SK-N-SH (cell line): ENCODE data around the gene DLGAP3. TPM values are rescaled to one million over a fixed set of nuclear protein-coding genes. Genes with fewer than 3 reads are reported as not detected.
A peak's percentile ranks its signal among the peaks of the same experiment; 100 is the strongest.

Experiments
- CTCF ChIA-PET: fragments of 300-600, 350-600 bp; formaldehyde crosslinking; extraction: SDS; loops from one replicate; lab custom pipeline; 2021; lab: Yijun Ruan, JAX
- POLR2A ChIA-PET: fragments of 350-600 bp; sonication (Branson Sonifier 250); formaldehyde crosslinking; extraction: SDS; loops from one replicate; lab custom pipeline; 2020; ENCODE audit warnings: antibody characterized with exemption, inconsistent platforms; lab: Yijun Ruan, JAX
- DNase-seq: peaks from one replicate; pipeline ENCODE4 v3.0.0; 2012
- H2AFZ ChIP-seq: fragments of 200-600 bp; sonication (generic); 2 replicates; pipeline ENCODE4 v1.8.1; 2016; ENCODE audit warnings: antibody characterized with exemption, mild to moderate bottlenecking, low read depth
- H3F3A ChIP-seq: fragments of 200-600 bp; sonication (generic); replicated peaks from 2 replicates; pipeline ENCODE3; 2016; ENCODE audit warnings: antibody characterized with exemption, mild to moderate bottlenecking; ENCODE audit not compliant: insufficient read depth
- H3K27ac ChIP-seq, 2 experiments: fragments of 200-500 bp in 1 of 2; fragments of 200-600 bp in 1 of 2; sonication (Bioruptor generic) in 1 of 2; sonication (generic), shearing (Covaris generic) in 1 of 2; 2 replicates each; pipeline versions ENCODE4 v1.5.1 to v1.6.1; 2014 to 2016; ENCODE audit warnings: low read depth in 2 of 2, inconsistent platforms in 1 of 2, low read length in 1 of 2, mild to moderate bottlenecking in 1 of 2, mixed read lengths in 1 of 2
- H3K27me3 ChIP-seq: fragments of 200-600 bp; sonication (generic), shearing (Covaris generic); 2 replicates; pipeline ENCODE4 v1.6.1; 2016; ENCODE audit warnings: mixed run types; ENCODE audit not compliant: insufficient read depth
- H3K36me3 ChIP-seq, 2 experiments: fragments of 200-500 bp in 1 of 2; fragments of 200-600 bp in 1 of 2; sonication (Bioruptor generic) in 1 of 2; sonication (generic) in 1 of 2; replicated peaks in 1 of 2; 2 replicates each; pipeline versions ENCODE3 to v1.5.1; 2014 to 2016; ENCODE audit warnings: low read length in 1 of 2, mild to moderate bottlenecking in 1 of 2; ENCODE audit not compliant: insufficient read depth in 2 of 2, control insufficient read depth in 1 of 2
- H3K4me1 ChIP-seq, 2 experiments: fragments of 200-500 bp in 1 of 2; fragments of 200-600 bp in 1 of 2; sonication (Bioruptor generic) in 1 of 2; sonication (generic), shearing (Covaris generic) in 1 of 2; 2 replicates each; pipeline versions ENCODE4 v1.5.1 to v1.6.1; 2014 to 2016; ENCODE audit warnings: low read depth in 1 of 2, low read length in 1 of 2, mixed run types in 1 of 2; ENCODE audit not compliant: insufficient read depth in 2 of 2, control insufficient read depth in 1 of 2
- H3K4me2 ChIP-seq: fragments of 200-600 bp; sonication (generic), shearing (Covaris generic); 2 replicates; pipeline ENCODE4 v1.6.1; 2017; ENCODE audit warnings: mixed run types
- H3K4me3 ChIP-seq, 2 experiments: fragments of 200-500 bp in 1 of 2; fragments of 200-600 bp in 1 of 2; sonication (Bioruptor generic) in 1 of 2; sonication (generic), shearing (Covaris generic) in 1 of 2; 2 replicates each; pipeline versions ENCODE4 v1.5.1 to v1.8.1; 2014 to 2016; ENCODE audit warnings: low read depth in 2 of 2, inconsistent platforms in 1 of 2, low read length in 1 of 2, mild to moderate bottlenecking in 1 of 2, mixed read lengths in 1 of 2, moderate library complexity in 1 of 2
- H3K79me2 ChIP-seq: fragments of 200-600 bp; sonication (generic); 2 replicates; pipeline ENCODE4 v1.8.1; 2017; ENCODE audit warnings: mild to moderate bottlenecking; ENCODE audit not compliant: insufficient read depth
- H3K9ac ChIP-seq: fragments of 200-600 bp; sonication (generic); 2 replicates; pipeline ENCODE4 v1.6.1; 2017; ENCODE audit warnings: mixed run types
- H3K9me2 ChIP-seq: fragments of 200-600 bp; sonication (generic); 2 replicates; pipeline ENCODE4 v1.6.1; 2017; ENCODE audit warnings: mixed run types
- H3K9me3 ChIP-seq: fragments of 200-600 bp; sonication (generic); 2 replicates; pipeline ENCODE4 v1.6.1; 2017; ENCODE audit warnings: mixed run types, mild to moderate bottlenecking, moderate library complexity
- H4K20me1 ChIP-seq: fragments of 200-600 bp; sonication (generic); 2 replicates; pipeline ENCODE4 v1.6.1; 2017; ENCODE audit warnings: mild to moderate bottlenecking, mixed run types; ENCODE audit not compliant: insufficient read depth
- EP300 ChIP-seq, 2 experiments: IDR thresholded peaks; 2 replicates each; pipeline versions ENCODE4 v1.4.0 to v1.6.1; 2012; ENCODE audit warnings: borderline replicate concordance in 1 of 2, low read depth in 1 of 2, low read length in 1 of 2
- GABPA ChIP-seq: IDR thresholded peaks from 2 replicates; pipeline ENCODE4 v1.4.0; 2012; ENCODE audit warnings: low read depth, mild to moderate bottlenecking
- MAX ChIP-seq: IDR thresholded peaks from 2 replicates; pipeline ENCODE4 v1.4.0; 2012; ENCODE audit warnings: low read depth
- MEF2A ChIP-seq: IDR thresholded peaks from 2 replicates; pipeline ENCODE4 v1.4.0; 2012; ENCODE audit warnings: low read depth, borderline replicate concordance
- NFIC ChIP-seq: IDR thresholded peaks from 2 replicates; pipeline ENCODE4 v1.4.0; 2012; ENCODE audit warnings: borderline replicate concordance
- PBX3 ChIP-seq: IDR thresholded peaks from 2 replicates; pipeline ENCODE4; 2012
- POLR2AphosphoS5 ChIP-seq: IDR thresholded peaks from 2 replicates; pipeline ENCODE4 v1.6.1; 2012; ENCODE audit warnings: low read depth, low read length
- RCOR1 ChIP-seq: fragments of 150-350 bp; IDR thresholded peaks from 2 replicates; pipeline ENCODE4 v1.6.1; 2017; ENCODE audit warnings: antibody characterized with exemption, low read length
- REST ChIP-seq: IDR thresholded peaks from 2 replicates; pipeline ENCODE4 v1.6.1; 2012; ENCODE audit warnings: mild to moderate bottlenecking, low read depth, low read length, moderate library complexity
- RFX5 ChIP-seq: IDR thresholded peaks from 2 replicates; pipeline ENCODE4 v1.6.1; 2012; ENCODE audit warnings: mild to moderate bottlenecking, improper control_type of control experiment, low read length
- RXRA ChIP-seq: IDR thresholded peaks from 2 replicates; pipeline ENCODE4 v1.4.0; 2012; ENCODE audit warnings: low read depth, mild to moderate bottlenecking, borderline replicate concordance
- TAF1 ChIP-seq: IDR thresholded peaks from 2 replicates; pipeline ENCODE4 v1.6.1; 2012; ENCODE audit warnings: low read depth, mild to moderate bottlenecking, low read length, moderate library complexity, borderline replicate concordance
- TEAD4 ChIP-seq: IDR thresholded peaks from 2 replicates; pipeline ENCODE4 v1.4.0; 2012; ENCODE audit warnings: mild to moderate bottlenecking, borderline replicate concordance; ENCODE audit not compliant: insufficient read depth
- USF2 ChIP-seq: fragments of 150-350 bp; IDR thresholded peaks from 2 replicates; pipeline ENCODE4 v1.6.1; 2017; ENCODE audit warnings: antibody characterized with exemption, low read length, low read depth, borderline replicate concordance
- ZBTB33 ChIP-seq: IDR thresholded peaks from 2 replicates; pipeline ENCODE4 v1.4.0; 2012; ENCODE audit warnings: low read depth, borderline replicate concordance
- WGBS: methylation state at CpG from one replicate; pipeline ENCODE4 v1.1.6; 2017; ENCODE audit warnings: low lambda C conversion rate; 5-methylcytosine and 5-hydroxymethylcytosine counted together
- polyA plus RNA-seq, 3 experiments: library from polyadenylated mRNA; depleted of rRNA; stranded (reverse); fragments of >200 nt; gene quantifications; 2 replicates each; pipeline ENCODE4 v1.2.3, GENCODE V29; 2012

DLGAP3 gene
- polyA plus RNA-seq, 1 of the 3 experiments (the other 2 are of a cell fraction) = 0.15 TPM

GRCh38 chr1:34916104-34916503, 13.3 kb downstream of the DLGAP3 start:
- Histone ChIP-seq H3K79me2 (no peaks in the 10 kb centered on the region), H3K9me3 (no peaks in the 10 kb centered on the region), H3K4me3 (no peak overlapping the region), H3K9me2 (no peaks in the 10 kb centered on the region), H3F3A (no peaks in the 10 kb centered on the region), H3K36me3 (no peaks in the 10 kb centered on the region), H3K27me3 (peaks cover 8% of the 10 kb centered on the region; the same call in 1 of the 2 replicates), H3K4me1 (peaks cover 0 to 6% of the 10 kb centered on the region in 2 experiments; a peak in 1 of 4 replicates)
- POLR2A ChIA-PET = no interaction called here
- WGBS = 57% methylated on average over 4 of the region's 4 CpGs
- no peak for DNase-seq
- TF ChIP-seq REST (no peak), PBX3 (no peak), RXRA (no peak), NFIC (no peak), EP300 (IDR thresholded peaks at IDR 0.05; ENCODE audit: borderline replicate concordance in 1 of 2, low read depth in 1 of 2, low read length in 1 of 2) (no peak), TEAD4 (no peak), POLR2AphosphoS5 (no peak), RFX5 (no peak)
- TF ChIP-seq, all 33 proteins: peak for 0
- no peak overlapping the region for H2AFZ ChIP-seq
- no peak overlapping the region for H3K9ac ChIP-seq
- no peak overlapping the region for H3K27ac ChIP-seq
- no peaks in the 10 kb centered on the region for H4K20me1 ChIP-seq
- H3K4me2 ChIP-seq = no peak overlapping the region
- CTCF ChIA-PET = interaction anchor here (0.6 to 1.1 kb wide), 3 partner anchors 10 to 967 kb away, joined by 3 to 4 read pairs (median 3); partner anchors contain the start of gene AGO1

GRCh38 chr1:34915521-34915920, 13.9 kb downstream of the DLGAP3 start:
- ChIA-PET POLR2A (no interaction called here), CTCF (interaction anchor here (0.6 to 1.2 kb wide), 3 partner anchors 9 to 968 kb away, joined by 3 read pairs; partner anchors contain the start of gene AGO1)
- H3K4me1 ChIP-seq = peaks cover 0 to 6% of the 10 kb centered on the region in 2 experiments; a peak in 1 of 4 replicates
- H3K4me2 ChIP-seq = no peak overlapping the region
- H3K27me3 ChIP-seq = peaks cover 8% of the 10 kb centered on the region; the same call in 1 of the 2 replicates
- TF ChIP-seq RCOR1 (no peak), MAX (no peak), ZBTB33 (no peak), USF2 (no peak), TEAD4 (no peak), MEF2A (no peak), GABPA (no peak), TAF1 (no peak)
- H3K9me2 ChIP-seq = no peaks in the 10 kb centered on the region
- peak; percentile 59 for DNase-seq
- no peaks in the 10 kb centered on the region for H4K20me1 ChIP-seq
- no peak overlapping the region for H2AFZ ChIP-seq
- H3K9ac ChIP-seq = no peak overlapping the region
- H3K27ac ChIP-seq = no peak overlapping the region
- H3K79me2 ChIP-seq = no peaks in the 10 kb centered on the region
- no peaks in the 10 kb centered on the region for H3K36me3 ChIP-seq
- WGBS = 13% methylated on average over 5 of the region's 5 CpGs
- H3K4me3 ChIP-seq = no peak overlapping the region
- no peaks in the 10 kb centered on the region for H3K9me3 ChIP-seq
- H3F3A ChIP-seq = no peaks in the 10 kb centered on the region
